Measurements from ENCODE around the gene LAMP5.

- TF ChIP-seq CTCF (conservative IDR thresholded peaks at IDR 0.05) = no peak
- no peak for TF ChIP-seq ZFX (IDR thresholded peaks at IDR 0.05)
These were observed 2.0 kb downstream of the LAMP5 start for GRCh38 chr20:9516234-9516871.

All from C4-2B (cell line).